Smooth muscle cell (in vitro differentiated cells): ENCODE measurements around the gene COX6A2. TPM values are rescaled to one million over a fixed set of nuclear protein-coding genes. Genes with fewer than 3 reads are reported as not detected.

ENCODE experiments used
- DNase-seq: peaks from one replicate; lab custom pipeline; 2025; ENCODE audit not compliant: unreplicated experiment; lab: John Stamatoyannopoulos, UW
- H2AFZ ChIP-seq: fragments of 200-600 bp; sonication (generic); 2 replicates; pipeline ENCODE4 v1.6.0; 2016; ENCODE audit warnings: antibody characterized with exemption, low read depth, mild to moderate bottlenecking
- H3F3A ChIP-seq: fragments of 200-600 bp; sonication (generic); 2 replicates; pipeline ENCODE4 v1.6.0; 2017; ENCODE audit warnings: antibody characterized with exemption, low read depth
- H3K27ac ChIP-seq: fragments of 200-600 bp; sonication (generic); 2 replicates; pipeline ENCODE4 v1.5.1; 2016; ENCODE audit warnings: low read depth, mild to moderate bottlenecking
- H3K27me3 ChIP-seq: fragments of 200-600 bp; sonication (generic); 2 replicates; pipeline ENCODE4 v1.6.1; 2016; ENCODE audit warnings: low read depth, mild to moderate bottlenecking
- H3K36me3 ChIP-seq: fragments of 200-600 bp; sonication (generic); 2 replicates; pipeline ENCODE4 v1.5.1; 2016; ENCODE audit warnings: low read depth
- H3K4me1 ChIP-seq: fragments of 200-600 bp; sonication (generic); 2 replicates; pipeline ENCODE4 v1.5.1; 2016; ENCODE audit warnings: low read depth
- H3K4me2 ChIP-seq: fragments of 200-600 bp; sonication (generic); 2 replicates; pipeline ENCODE4 v1.6.0; 2016; ENCODE audit warnings: mild to moderate bottlenecking
- H3K4me3 ChIP-seq: fragments of 200-600 bp; sonication (generic); 2 replicates; pipeline ENCODE4 v1.5.1; 2016; ENCODE audit warnings: mild to moderate bottlenecking
- H3K79me2 ChIP-seq: fragments of 200-600 bp; sonication (generic); 2 replicates; pipeline ENCODE4 v1.6.0; 2016; ENCODE audit warnings: low read depth, mild to moderate bottlenecking
- H3K9ac ChIP-seq: fragments of 200-600 bp; sonication (generic); 2 replicates; pipeline ENCODE4 v1.6.0; 2016; ENCODE audit warnings: low read depth
- H3K9me3 ChIP-seq: fragments of 200-600 bp; sonication (generic); replicated peaks from 2 replicates; pipeline ENCODE4 v1.5.1; 2016; ENCODE audit warnings: low read depth
- H4K20me1 ChIP-seq: fragments of 200-600 bp; sonication (generic); 2 replicates; pipeline ENCODE4 v1.6.0; 2016; ENCODE audit warnings: low read depth
- WGBS: methylation state at CpG from one replicate; pipeline ENCODE4 v1.1.7; 2016; ENCODE audit warnings: low lambda C conversion rate; 5-methylcytosine and 5-hydroxymethylcytosine counted together
- polyA plus RNA-seq: library from polyadenylated mRNA; unstranded; fragments of >200 nt; fragmentation: Nextera tagmentation; extraction: Ambion mirVana; gene quantifications from 2 replicates; pipeline ENCODE4 v1.2.1, GENCODE V29; 2016
- total RNA-seq: library from RNA; depleted of rRNA; stranded (reverse); fragments of >200 nt; gene quantifications from 2 replicates; pipeline ENCODE4 v1.2.3, GENCODE V29; 2014
- TF ChIP-seq, protein P1 (sequence below): fragments of 200-600 bp; sonication (generic); IDR thresholded peaks from 2 replicates; pipeline ENCODE4 v1.5.1; 2017; ENCODE audit warnings: borderline replicate concordance, mild to moderate bottlenecking, antibody characterized with exemption; ENCODE audit not compliant: insufficient read depth, poor library complexity, severe bottlenecking

The COX6A2 gene
- total and polyA plus RNA-seq, 2 experiments from 2014 or later: not detected

GRCh38 chr16:31467151-31467773, 39.1 kb upstream of the COX6A2 start:
- Histone ChIP-seq H2AFZ (no peak overlapping the region), H3F3A (peaks cover 8% of the 10 kb centered on the region), H3K79me2 (peaks cover 10% of the 10 kb centered on the region), H3K4me1 (peaks cover 8% of the 10 kb centered on the region), H3K27ac (no peak overlapping the region), H3K4me2 (no peak overlapping the region), H3K9me3 (no peaks in the 10 kb centered on the region), H4K20me1 (no peaks in the 10 kb centered on the region), H3K36me3 (no peaks in the 10 kb centered on the region), H3K9ac (no peak overlapping the region), H3K4me3 (no peak overlapping the region), H3K27me3 (no peaks in the 10 kb centered on the region)
- DNase-seq: no peak
- TF ChIP-seq, protein P1, sequence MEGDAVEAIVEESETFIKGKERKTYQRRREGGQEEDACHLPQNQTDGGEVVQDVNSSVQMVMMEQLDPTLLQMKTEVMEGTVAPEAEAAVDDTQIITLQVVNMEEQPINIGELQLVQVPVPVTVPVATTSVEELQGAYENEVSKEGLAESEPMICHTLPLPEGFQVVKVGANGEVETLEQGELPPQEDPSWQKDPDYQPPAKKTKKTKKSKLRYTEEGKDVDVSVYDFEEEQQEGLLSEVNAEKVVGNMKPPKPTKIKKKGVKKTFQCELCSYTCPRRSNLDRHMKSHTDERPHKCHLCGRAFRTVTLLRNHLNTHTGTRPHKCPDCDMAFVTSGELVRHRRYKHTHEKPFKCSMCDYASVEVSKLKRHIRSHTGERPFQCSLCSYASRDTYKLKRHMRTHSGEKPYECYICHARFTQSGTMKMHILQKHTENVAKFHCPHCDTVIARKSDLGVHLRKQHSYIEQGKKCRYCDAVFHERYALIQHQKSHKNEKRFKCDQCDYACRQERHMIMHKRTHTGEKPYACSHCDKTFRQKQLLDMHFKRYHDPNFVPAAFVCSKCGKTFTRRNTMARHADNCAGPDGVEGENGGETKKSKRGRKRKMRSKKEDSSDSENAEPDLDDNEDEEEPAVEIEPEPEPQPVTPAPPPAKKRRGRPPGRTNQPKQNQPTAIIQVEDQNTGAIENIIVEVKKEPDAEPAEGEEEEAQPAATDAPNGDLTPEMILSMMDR: no peak
- 89% methylated on average over 5 of the region's 5 CpGs for WGBS

GRCh38 chr16:31466381-31466841, 38.3 kb upstream of the COX6A2 start:
- peaks cover 8% of the 10 kb centered on the region for H3F3A ChIP-seq
- H3K27ac ChIP-seq: no peak overlapping the region
- 97% methylated on average over 18 of the region's 18 CpGs for WGBS
- no peak overlapping the region for H3K4me3 ChIP-seq
- no peak for DNase-seq
- no peaks in the 10 kb centered on the region for H3K9me3 ChIP-seq
- no peaks in the 10 kb centered on the region for H3K27me3 ChIP-seq
- no peak overlapping the region for H3K9ac ChIP-seq
- H3K4me2 ChIP-seq: no peak overlapping the region
- TF ChIP-seq, protein P1: no peak
- peaks cover 8% of the 10 kb centered on the region for H3K4me1 ChIP-seq
- H3K79me2 ChIP-seq: peaks cover 10% of the 10 kb centered on the region
- H2AFZ ChIP-seq: no peak overlapping the region
- no peaks in the 10 kb centered on the region for H4K20me1 ChIP-seq
- H3K36me3 ChIP-seq: no peaks in the 10 kb centered on the region

GRCh38 chr16:31465788-31466370, 37.7 kb upstream of the COX6A2 start:
- H3K9ac ChIP-seq: no peak overlapping the region
- 96% methylated on average over 18 of the region's 20 CpGs for WGBS
- H3K9me3 ChIP-seq: no peaks in the 10 kb centered on the region
- H3K27me3 ChIP-seq: no peaks in the 10 kb centered on the region
- no peaks in the 10 kb centered on the region for H4K20me1 ChIP-seq
- no peak for DNase-seq
- TF ChIP-seq, protein P1: no peak
- H3F3A ChIP-seq: peaks cover 3% of the 10 kb centered on the region
- H3K27ac ChIP-seq: no peak overlapping the region
- H2AFZ ChIP-seq: no peak overlapping the region
- H3K4me2 ChIP-seq: no peak overlapping the region
- peaks cover 2% of the 10 kb centered on the region for H3K4me1 ChIP-seq
- peaks cover 8% of the 10 kb centered on the region for H3K79me2 ChIP-seq
- H3K36me3 ChIP-seq: no peaks in the 10 kb centered on the region
- H3K4me3 ChIP-seq: no peak overlapping the region
